GM18511 (cell line): ENCODE data around the gene UGT1A3.
"Not testable (repeated sequence)": the region's sequence is repeated elsewhere in the genome, so short reads cannot be mapped to it uniquely, and the experiment has no call there.

ENCODE experiments used
- ATAC-seq: cut with Tn5 transposase; IDR thresholded peaks from one replicate; pipeline ENCODE4 v1.9.1; 2021; ENCODE audit warnings: mild to moderate bottlenecking, moderate library complexity; ENCODE audit not compliant: unreplicated experiment

UGT1A3 gene

GRCh38 chr2:233707940-233708644 is 20.8 kb upstream of the UGT1A3 start:
- no peak for ATAC-seq

DNA sequence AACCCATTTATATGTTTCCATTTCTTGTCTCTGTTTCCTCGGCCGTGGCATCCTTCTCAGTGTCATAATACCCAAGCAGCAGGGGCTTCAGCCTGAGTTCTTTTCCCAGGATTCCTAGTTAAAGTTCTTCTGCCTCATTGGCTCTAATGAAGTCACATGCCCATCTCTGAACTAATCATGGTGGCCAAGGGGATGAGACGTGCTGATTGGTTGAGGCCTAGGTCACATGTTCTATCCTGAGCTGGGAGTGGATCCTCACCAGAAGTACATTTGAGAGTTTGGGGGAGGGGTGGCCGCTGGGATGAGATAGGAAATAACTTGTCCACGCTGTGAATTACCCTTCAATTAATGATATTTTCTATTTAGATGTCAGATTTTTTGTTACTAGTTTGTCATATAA is 19.9 kb upstream of the UGT1A3 start:
- ATAC-seq: no peak

DNA sequence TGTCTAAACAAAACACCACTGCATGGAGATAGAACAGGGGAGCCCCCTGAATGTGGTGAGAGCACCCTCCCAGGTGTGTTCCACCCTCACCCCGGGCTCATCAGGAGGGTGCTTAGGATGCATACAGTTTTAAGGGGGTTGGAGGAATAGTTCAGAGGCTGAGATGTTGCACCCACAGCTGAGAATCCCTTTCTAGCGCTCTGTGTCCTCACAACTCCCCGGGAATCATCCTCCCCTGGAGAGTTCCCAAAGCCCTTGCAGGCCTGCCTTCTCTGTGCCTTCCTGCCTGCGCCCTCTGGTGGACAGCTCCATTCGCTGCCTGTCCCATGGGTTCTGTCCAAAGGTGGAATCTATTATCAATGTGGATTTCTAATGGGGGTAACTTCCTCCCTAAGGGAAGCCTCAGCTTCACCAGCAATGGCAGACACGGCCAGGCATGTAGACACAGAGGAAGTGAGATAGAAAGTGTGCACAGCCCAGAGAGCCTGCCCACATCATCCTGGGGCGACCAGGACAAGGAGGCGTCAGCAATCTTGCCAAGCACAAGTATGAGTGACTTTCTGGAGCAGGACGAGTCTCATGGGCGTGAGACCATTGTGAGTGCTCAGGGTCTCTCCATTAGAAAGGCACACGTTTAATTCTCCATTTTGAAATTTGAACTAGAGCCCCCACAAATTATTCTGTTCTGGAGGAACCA is 17.4 kb upstream of the UGT1A3 start:
- peak; percentile 76 for ATAC-seq

- no peak for ATAC-seq
These were observed 16.1 kb upstream of the UGT1A3 start, which contains the start of gene UGT1A5 for GRCh38 chr2:233712611-233713261. Gene UGT1A5 (plus strand): TSS chr2:233712907. CDS start chr2:233712992, 85 bp downstream.

- no peak for ATAC-seq
These were observed 15.6 kb upstream of the UGT1A3 start for GRCh38 chr2:233713262-233713615.

DNA sequence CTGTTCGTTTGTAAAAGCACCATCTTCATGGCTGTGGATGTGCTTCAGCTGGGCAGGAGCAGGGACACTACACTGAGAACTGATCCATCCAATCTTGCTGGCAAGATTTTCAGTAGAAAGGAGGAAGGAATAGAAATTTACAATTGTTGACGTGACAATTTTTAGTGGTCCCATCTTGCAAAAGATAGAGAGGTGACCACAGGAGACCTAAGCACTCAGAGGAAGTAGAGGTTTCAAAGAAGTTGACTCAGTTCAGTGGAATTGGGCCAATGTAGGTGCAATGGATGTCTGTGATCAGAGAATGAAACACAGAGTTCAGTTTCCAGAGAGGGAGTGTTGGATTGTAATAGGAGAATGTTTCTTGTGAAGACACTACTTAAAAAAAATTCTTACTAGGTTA is 14.7 kb upstream of the UGT1A3 start:
- ATAC-seq: no peak

DNA sequence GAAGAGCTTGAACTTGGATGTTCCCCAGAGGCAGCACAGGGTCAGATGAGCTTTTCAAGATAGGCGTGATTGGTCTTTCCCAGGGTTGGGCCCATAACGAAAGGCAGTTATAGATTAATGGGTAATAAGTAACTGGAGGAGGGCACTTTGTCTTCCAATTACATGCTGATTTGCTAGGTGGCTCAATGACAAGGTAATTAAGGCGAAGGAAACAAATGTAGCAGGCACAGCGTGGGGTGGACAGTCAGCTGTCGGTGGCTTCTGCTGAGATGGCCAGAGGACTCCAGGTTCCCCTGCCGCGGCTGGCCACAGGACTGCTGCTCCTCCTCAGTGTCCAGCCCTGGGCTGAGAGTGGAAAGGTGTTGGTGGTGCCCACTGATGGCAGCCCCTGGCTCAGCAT is 10.3 kb upstream of the UGT1A3 start, which contains the start of gene UGT1A4:
Gene UGT1A4, plus strand, starts transcription at position 185 of the 400 bp plus-strand sequence. Its CDS starts 85 bp downstream, at position 270.
- ATAC-seq: no peak

- ATAC-seq: not testable (repeated sequence)
These were observed 8.2 kb downstream of the UGT1A3 start for GRCh38 chr2:233736868-233737653.

- no peak for ATAC-seq
These were observed 12.0 kb downstream of the UGT1A3 start for GRCh38 chr2:233740870-233741269.

DNA sequence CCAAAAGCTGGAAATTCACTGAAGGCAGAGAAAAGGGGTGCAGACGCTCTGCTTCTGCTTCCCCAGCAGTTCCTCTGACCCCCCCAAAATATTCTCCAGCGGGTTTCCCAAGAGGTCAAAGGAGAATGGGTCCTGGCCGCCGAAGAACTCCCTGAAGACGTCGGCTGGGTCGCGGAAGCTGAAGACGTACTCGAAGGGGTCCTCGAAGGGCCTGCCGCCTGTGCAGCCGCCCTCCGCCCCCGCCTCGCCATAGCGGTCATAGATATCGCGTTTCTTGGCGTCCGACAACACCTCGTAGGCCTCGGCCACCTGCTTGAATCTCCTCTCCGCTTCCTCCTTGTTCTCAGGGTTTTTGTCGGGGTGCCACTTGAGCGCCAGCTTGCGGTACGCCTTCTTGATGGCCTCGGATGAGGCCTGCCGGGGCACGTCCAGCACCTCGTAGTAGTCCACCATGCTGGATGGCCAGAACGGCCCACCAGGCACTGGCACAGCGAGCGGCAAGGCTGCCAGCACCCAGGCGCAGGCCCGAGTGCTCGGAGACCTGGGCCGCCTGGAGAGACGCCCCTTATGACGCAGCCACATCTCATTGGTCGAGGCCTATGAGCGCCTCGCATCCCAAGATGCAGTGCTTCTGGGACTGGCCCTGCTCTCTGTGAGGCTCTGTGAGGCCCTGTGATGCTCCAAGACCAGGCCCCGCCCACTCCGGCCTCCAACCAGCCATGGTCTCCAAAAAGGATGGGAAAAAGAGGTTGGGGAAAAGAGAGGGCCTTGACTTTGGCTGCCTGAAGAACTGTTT is 14.8 kb downstream of the UGT1A3 start:
- no peak for ATAC-seq

DNA sequence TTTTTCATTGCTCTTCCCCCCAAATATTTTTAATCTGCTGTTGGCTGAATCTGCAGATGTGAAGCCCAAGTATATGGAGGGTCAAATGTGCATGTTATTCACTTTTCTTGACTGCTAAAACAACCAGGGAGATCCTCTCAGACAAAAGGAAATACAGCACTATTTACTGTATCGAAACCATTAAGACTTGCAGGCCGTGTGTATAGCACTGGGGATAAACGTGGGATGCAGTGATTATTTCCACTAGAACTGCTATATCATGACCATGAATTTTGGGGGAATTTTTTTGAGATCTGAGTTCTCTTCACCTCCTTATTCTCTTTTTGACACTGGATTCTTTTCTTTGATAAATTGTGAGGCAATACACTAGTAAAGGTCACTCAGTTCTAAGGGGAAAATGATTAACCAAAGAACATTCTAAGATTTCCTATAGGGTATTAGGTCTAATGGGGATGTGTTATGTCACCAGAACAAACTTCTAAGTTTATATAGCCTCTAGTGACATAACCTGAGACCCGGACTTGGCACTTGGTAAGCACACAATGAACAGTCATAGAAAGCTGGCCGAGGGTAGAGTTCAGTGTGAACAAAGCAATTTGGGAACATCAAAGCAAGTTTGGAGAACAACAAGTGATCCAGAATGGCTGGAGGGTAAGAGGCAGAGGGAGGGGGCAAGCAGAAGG is 16.4 kb downstream of the UGT1A3 start:
- no peak for ATAC-seq

- ATAC-seq: not testable (repeated sequence)
These were observed 17.0 kb downstream of the UGT1A3 start for GRCh38 chr2:233745838-233746237.

DNA sequence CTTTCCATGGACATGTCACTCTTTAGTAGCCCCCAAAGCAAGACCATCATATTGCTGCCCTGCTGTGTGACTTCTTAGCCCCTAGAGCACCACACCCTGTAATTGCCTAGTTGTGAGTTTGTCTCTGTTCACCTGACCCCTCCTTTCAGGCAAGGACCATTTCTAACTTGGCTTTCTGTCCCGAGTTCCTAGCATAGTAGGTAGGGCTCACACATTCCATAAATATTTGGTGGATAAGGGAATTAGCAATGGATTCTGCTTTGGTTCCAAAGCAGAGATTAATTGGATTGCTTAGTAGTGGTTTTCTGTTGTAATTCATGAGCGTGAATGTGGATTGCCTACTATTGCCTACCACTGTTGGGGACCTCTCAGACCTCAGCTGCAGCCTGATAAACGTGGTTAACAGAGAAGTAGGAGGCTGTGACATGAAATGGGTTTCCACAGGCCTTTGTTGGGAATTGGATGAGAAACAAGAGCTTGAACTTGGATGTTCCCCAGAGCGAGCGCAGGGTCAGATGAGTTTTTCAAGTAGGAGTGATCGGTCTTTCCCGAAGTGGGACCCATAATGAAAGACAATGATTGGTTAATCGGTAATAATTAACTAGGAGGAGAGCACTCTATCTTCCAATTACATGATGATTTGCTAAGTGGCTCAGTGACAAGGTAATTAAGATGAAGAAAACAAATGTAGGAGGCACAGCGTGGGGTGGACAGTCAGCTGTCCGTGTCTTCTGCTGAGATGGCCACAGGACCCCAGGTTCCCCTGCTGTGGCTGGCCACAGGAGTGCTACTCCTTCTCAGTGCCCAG is 17.8 kb downstream of the UGT1A3 start:
- ATAC-seq: no peak

GRCh38 chr2:233747283-233747544 is 18.4 kb downstream of the UGT1A3 start:
- ATAC-seq: no peak

DNA sequence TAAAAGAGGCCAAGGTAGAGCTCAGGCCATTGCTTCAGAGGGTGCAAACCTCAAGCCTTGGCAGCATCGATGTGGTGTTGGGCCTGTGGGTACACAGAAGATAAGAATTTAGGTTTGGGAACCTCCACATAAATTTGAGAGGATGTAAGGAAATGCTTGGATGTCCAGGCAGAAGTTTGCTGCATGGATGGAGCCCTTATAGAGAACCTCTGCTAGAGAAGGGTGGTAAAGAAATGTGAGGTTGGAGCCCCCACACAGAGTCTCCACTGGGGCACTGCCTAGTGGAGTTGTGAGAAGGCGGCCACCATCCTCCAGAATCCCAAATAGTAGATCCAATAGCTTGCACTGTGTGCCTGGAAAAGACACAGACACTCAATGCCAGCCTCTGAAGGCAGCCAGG is 21.8 kb downstream of the UGT1A3 start:
- ATAC-seq: not testable (repeated sequence)

- not testable (repeated sequence) for ATAC-seq
These were observed 22.6 kb downstream of the UGT1A3 start for GRCh38 chr2:233751212-233752009.

- ATAC-seq: no peak
These were observed 26.2 kb downstream of the UGT1A3 start for GRCh38 chr2:233754872-233755611.
